ENCODE measurements around the gene AP2A2. TPM values are rescaled to one million over a fixed set of nuclear protein-coding genes. Genes with fewer than 3 reads are reported as not detected.

Gene AP2A2
- total and polyA plus RNA-seq, 8 donors: 15.0 to 350 (median 39.9) TPM

DNA sequence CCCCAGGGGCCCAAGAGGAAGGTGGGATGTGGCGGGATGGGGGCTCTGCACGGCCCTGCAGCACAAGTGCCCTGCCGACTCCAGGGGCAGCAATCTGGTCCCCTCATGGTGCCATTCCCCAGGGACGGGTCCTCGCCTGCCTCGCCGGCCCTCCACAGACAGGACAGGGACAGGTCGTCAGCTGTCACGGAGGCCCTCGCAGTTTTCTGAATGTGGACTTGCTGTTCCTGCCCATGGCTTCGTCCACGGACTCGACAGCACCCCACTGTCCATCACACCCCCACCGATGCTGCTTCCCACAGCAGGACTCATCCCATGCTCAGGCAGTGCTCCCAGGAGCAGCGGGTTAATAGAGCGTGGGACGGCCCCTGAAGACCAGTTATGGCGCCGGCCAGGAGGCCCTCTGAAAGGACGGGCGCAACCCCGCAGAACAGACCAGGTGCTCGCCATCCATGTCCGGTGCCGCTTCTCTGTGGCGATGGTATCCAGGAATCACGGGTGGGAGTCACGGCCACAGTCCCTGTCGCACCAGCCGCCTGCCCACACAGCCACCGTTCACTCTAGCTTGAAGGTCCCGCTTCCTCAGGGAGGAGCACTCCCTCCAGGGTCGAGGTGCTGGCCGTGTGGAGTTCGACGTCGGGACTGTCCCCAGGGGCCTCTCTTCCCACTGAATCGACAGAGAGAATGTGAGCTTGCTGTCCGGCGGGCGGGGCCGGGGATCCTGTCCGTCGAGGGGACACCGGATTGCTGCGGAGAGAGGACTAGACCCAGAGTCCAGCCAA lies 130.5 kb downstream of the AP2A2 start:
- intact Hi-C loops (cut with DNase I; ENCODE audit: low total_unique reads): no loop called here
- Histone ChIP-seq H3K36me3 (no peaks in the 10 kb centered on the region), H3K27me3 (peaks cover 0 to 76% (median 8%) of the 10 kb centered on the region in 3 donors), H3K27ac (no peak overlapping the region), H3K4me1 (peaks cover 0 to 34% (median 22%) of the 10 kb centered on the region in 4 donors), H3K9me3 (no peaks in the 10 kb centered on the region), H3K4me3 (no peak overlapping the region)
- peak in 1 of 2 donors; percentile 7 for DNase-seq
- WGBS, 5 donors: 82 to 87% (median 84%) methylated on average over 43 to 46 of the region's 46 CpGs
- no peak for TF ChIP-seq EP300 (IDR thresholded peaks at IDR 0.05)

DNA sequence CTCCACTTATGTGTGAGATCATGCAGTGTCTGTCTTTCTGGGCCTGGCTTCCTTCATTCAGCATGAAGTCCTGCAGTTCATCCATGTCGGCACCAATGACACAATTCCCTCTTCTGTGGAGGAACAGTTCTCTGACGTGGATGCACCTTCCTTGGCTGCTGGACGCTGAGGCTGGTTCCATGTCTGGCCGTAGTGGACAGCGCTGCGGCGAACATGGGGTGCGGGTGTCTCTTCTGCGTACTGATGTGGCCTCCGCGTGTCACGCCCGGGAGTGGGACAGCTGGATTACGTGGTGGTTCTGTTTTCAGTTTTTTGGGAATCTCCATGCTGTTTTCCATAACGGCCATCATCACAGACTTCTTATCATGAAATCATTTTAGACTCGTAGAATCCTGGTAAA lies 132.1 kb downstream of the AP2A2 start:
- Histone ChIP-seq H3K4me1 (peaks cover 0 to 25% (median 17%) of the 10 kb centered on the region in 4 donors), H3K9me3 (peaks cover 0 to 7% (median 3%) of the 10 kb centered on the region in 4 donors), H3K36me3 (no peaks in the 10 kb centered on the region), H3K4me3 (no peak overlapping the region), H3K27ac (no peak overlapping the region), H3K27me3 (peaks cover 0 to 71% (median 8%) of the 10 kb centered on the region in 3 donors)
- DNase-seq: peak in 1 of 2 donors; percentile 1
- no peak for TF ChIP-seq POLR2A (IDR thresholded peaks at IDR 0.05)
- no peak for TF ChIP-seq EP300 (IDR thresholded peaks at IDR 0.05)
- TF ChIP-seq, protein P1, sequence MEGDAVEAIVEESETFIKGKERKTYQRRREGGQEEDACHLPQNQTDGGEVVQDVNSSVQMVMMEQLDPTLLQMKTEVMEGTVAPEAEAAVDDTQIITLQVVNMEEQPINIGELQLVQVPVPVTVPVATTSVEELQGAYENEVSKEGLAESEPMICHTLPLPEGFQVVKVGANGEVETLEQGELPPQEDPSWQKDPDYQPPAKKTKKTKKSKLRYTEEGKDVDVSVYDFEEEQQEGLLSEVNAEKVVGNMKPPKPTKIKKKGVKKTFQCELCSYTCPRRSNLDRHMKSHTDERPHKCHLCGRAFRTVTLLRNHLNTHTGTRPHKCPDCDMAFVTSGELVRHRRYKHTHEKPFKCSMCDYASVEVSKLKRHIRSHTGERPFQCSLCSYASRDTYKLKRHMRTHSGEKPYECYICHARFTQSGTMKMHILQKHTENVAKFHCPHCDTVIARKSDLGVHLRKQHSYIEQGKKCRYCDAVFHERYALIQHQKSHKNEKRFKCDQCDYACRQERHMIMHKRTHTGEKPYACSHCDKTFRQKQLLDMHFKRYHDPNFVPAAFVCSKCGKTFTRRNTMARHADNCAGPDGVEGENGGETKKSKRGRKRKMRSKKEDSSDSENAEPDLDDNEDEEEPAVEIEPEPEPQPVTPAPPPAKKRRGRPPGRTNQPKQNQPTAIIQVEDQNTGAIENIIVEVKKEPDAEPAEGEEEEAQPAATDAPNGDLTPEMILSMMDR (IDR thresholded peaks at IDR 0.05): no peak
- TF ChIP-seq POLR2AphosphoS5 (IDR thresholded peaks at IDR 0.05): no peak
- intact Hi-C loops (cut with DNase I; ENCODE audit: low total_unique reads): no loop called here
- 90 to 93% (median 92%) methylated on average over 16 of the region's 16 CpGs for WGBS, 5 donors

DNA sequence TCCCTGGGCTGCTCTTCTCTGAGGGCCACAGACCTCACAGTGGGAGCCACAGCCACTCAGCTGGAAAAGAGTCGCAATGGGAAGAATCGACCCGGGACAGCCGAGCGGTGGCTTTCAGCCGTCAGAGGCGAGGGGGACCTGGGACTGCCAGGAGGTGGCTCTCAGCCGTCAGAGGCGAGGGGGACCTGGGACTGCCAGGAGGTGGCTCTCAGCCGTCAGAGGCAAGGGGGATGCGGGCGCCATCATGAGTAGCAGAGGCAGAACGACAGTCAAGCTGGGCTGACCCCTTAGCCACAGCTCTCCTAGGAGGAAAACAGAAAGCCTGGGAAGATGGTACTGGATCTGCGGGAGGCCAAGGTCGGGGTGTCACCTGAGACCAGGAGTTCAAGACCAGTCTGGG lies 134.1 kb downstream of the AP2A2 start:
- Histone ChIP-seq H3K4me3 (no peak overlapping the region), H3K27me3 (peaks cover 0 to 56% (median 0%) of the 10 kb centered on the region in 3 donors), H3K36me3 (no peaks in the 10 kb centered on the region), H3K9me3 (peaks cover 0 to 7% (median 3%) of the 10 kb centered on the region in 4 donors), H3K4me1 (peaks cover 0 to 5% (median 2%) of the 10 kb centered on the region in 4 donors), H3K27ac (no peak overlapping the region)
- TF ChIP-seq, protein P1 (IDR thresholded peaks at IDR 0.05): no peak
- TF ChIP-seq POLR2AphosphoS5 (IDR thresholded peaks at IDR 0.05) (no peak), EP300 (IDR thresholded peaks at IDR 0.05) (no peak), POLR2A (IDR thresholded peaks at IDR 0.05) (no peak)
- 73 to 88% (median 85%) methylated on average over 14 to 15 of the region's 15 CpGs for WGBS, 5 donors
- intact Hi-C loops (cut with DNase I; ENCODE audit: low total_unique reads): no loop called here
- peak in 1 of 2 donors; percentile 0 for DNase-seq

DNA sequence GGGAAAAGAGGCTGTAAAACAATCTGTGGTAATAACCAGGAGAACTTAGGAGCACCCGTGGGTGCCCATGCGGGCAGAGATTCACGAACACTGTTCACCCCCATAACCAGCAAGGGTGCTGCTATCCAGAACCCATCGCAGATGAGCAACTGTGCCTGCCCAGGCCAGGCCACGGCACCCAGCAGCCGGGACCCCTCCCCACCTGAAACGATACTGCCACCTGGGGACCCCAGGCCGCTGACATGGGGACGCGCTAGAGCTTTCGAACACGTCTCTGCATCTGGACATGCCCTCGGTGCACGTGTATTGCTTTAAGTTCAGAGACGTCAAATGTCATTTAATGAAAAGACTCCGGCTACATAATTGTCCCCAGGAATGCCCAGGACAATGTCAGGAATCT lies 134.7 kb downstream of the AP2A2 start:
- Histone ChIP-seq H3K27ac (peak overlapping the region in 2 of 5 donors; percentile 25 to 63), H3K27me3 (peaks cover 0 to 56% (median 0%) of the 10 kb centered on the region in 3 donors), H3K4me3 (no peak overlapping the region), H3K4me1 (peaks cover 0 to 5% (median 0%) of the 10 kb centered on the region in 4 donors), H3K36me3 (no peaks in the 10 kb centered on the region), H3K9me3 (peaks cover 0 to 7% (median 3%) of the 10 kb centered on the region in 4 donors)
- 82 to 90% (median 89%) methylated on average over 16 of the region's 16 CpGs for WGBS, 5 donors
- intact Hi-C loops (cut with DNase I; ENCODE audit: low total_unique reads): no loop called here
- no peak for DNase-seq
- TF ChIP-seq POLR2AphosphoS5 (IDR thresholded peaks at IDR 0.05) (no peak), POLR2A (IDR thresholded peaks at IDR 0.05) (no peak), EP300 (IDR thresholded peaks at IDR 0.05) (no peak)
- TF ChIP-seq, protein P1 (IDR thresholded peaks at IDR 0.05): no peak

All from stomach (tissue), 9 donors.